ENCODE data around the gene UTY.

DNA sequence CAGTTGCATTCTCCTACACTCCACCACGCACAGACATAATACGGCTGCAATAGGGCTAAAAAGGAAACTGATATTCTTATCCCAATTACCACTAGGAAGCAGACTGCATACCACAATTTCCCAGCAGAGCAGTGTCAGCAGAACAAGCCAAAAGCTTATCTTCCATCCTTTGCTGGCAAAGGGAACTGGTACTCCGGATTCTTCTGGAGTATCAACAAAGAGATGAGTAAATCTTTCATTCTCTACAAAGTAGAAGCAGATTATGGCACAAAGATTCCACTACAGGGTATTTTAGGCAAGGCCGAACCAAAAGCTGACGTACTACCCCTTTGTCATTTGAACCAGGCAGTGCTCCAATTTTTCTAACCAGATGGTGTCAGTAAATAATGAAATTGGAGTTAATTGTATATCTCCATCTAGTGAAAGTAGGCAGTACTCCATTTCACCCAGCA, 56.5 kb downstream of the UTY start:
- TF ChIP-seq EZH2 (IDR thresholded peaks at IDR 0.05; ENCODE audit: borderline replicate concordance, low read depth, low read length, severe bottlenecking): no peak
- TF ChIP-seq MAX (IDR thresholded peaks at IDR 0.05; ENCODE audit: insufficient read depth, insufficient read length): no peak
- TF ChIP-seq CTCF (IDR thresholded peaks at IDR 0.05; ENCODE audit: extremely low read depth in 1 of 2, insufficient read depth in 1 of 2, low read depth in 1 of 2, low read length in 2 of 2): no peak
- TF ChIP-seq POLR2AphosphoS5 (IDR thresholded peaks at IDR 0.05; ENCODE audit: insufficient read depth, low read depth, low read length): no peak
- TF ChIP-seq POLR2A (IDR thresholded peaks at IDR 0.05; ENCODE audit: low read depth, low read length): no peak
